HTR-8/SVneo (cell line): ENCODE results near the gene COL6A3.
"Not testable (repeated sequence)": the region's sequence is repeated elsewhere in the genome, so short reads cannot be mapped to it uniquely, and the experiment has no call there.

Source experiments
- DNase-seq: peaks from one replicate; pipeline ENCODE4 v3.0.0; 2011; ENCODE audit warnings: low spot score, mixed read lengths; ENCODE audit not compliant: insufficient read length
- FAIRE-seq: peaks from 2 replicates; lab custom pipeline; 2011; peaks lifted over from hg19 to GRCh38; lab: Jason Lieb, UNC

COL6A3 gene

DNA sequence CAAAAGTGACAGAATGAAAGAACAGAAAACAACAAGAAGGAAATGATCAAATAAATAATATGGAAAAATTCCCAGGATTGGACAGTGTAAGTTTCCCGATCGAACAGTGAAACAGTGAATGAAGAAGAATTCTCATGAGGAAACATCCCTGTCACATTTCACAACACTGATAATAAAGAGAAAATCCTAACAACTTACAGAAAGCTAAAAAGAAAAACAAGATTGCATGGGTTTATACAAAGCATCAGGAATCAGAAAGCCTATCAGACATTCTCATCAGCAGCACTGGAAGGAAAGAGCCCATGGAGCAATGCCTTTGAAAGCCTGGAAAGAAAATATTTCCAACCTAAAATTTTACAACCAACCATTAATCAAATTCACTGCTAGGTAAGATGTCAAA, 9.9 kb upstream of the COL6A3 start:
- FAIRE-seq (no peak), DNase-seq (no peak)

GRCh38 chr2:237422309-237422708, 8.3 kb upstream of the COL6A3 start:
- FAIRE-seq, result no peak
- no peak for DNase-seq

- FAIRE-seq (no peak), DNase-seq (peak; percentile 81)
These were observed 7.7 kb upstream of the COL6A3 start for GRCh38 chr2:237421542-237422116.

- DNase-seq, result no peak
- no peak for FAIRE-seq
These were observed 4.3 kb upstream of the COL6A3 start for GRCh38 chr2:237418300-237418699.

DNA sequence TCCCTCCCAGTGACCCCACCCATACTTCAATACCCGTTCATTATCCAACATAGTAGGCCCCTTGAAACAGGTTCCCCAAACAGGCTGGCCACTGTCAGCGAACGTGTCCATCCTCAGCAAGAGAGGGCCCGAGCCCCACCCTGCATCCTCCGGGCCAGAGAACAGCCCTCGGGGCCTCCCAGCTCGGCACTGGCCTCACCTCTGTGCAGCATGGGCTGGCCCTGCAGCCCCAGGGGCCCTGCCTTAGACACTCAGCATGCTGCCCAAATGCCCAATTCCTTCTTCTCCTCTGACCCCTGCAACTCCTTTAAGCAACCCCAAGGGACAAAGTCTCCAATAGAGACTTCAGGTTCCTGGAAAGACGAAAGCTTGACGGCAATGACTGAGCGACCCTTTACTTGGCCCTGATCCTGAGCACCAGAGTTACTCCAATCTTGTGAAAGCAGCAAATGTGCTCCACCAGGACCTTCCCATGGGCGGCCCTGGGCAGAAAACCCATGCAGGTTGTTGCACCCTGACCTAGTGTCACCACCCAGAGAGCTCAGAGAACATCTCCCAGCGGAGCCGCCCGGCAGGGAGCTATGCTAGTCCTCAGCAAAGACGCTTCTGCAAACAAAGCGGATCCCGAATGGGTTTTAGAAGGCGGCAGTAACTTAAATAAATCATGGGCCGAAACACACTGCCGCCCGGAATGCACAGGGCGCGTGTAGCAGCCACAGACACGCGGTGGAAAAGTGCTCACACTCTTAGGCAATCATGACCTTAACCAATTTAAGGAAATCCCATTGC, 782 bp downstream of the COL6A3 start:
- no peak for DNase-seq
- no peak for FAIRE-seq

DNA sequence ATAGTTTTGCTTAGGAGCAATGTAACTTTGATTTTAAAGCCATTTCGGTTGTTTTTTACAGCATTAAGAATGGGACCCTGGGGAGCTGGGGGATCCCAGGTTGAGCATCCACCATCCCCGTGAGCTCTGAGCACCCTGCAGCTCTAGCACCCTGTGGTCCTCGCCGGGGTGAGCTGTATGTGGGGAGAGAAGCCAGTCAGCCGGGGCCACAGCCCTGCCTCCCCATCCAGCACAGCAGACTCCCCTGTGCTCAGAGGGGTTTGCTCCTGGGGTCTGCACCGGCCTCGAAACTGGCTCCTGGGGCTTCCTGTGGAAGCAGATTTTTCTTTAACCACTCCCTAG, 1.3 kb downstream of the COL6A3 start:
- no peak for FAIRE-seq
- no peak for DNase-seq

DNA sequence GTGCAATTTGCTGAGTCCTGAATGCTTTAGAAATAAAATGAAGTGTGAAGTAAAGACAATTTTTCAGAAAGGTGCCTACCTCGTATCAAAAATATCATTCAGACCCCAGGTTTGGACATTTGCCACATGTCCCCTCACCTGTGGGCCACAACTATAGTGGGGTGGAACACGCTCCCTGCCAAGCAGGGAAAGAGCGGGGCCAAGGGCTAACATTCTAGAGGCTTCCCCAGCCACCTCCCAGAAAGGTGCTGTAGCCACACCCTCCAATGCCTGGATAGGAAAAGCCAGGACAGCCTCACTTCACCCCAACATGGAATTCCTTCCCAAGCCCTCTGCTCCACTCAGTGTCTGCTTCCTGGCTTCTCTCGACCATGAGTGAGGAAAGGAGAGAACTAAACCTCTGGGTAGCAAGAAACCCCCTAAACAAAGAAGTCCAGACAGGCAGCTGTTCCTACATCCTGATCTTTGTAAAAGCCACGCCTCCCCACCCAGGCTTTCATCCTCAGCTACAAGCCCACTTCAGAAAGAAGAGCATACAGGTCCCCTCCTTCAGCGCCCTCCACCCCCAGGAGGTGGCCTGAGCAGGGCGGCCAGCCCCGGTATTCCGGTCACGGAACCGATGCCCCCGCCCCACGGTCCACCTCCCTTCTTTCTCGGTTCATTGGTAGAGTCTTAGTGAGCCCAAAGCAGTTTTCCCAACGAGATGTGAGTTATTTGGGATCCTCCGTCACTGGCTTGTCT, 2.1 kb downstream of the COL6A3 start:
- DNase-seq (no peak), FAIRE-seq (no peak)

GRCh38 chr2:237411092-237411601, 2.8 kb downstream of the COL6A3 start:
- DNase-seq, result no peak
- FAIRE-seq, result no peak

DNA sequence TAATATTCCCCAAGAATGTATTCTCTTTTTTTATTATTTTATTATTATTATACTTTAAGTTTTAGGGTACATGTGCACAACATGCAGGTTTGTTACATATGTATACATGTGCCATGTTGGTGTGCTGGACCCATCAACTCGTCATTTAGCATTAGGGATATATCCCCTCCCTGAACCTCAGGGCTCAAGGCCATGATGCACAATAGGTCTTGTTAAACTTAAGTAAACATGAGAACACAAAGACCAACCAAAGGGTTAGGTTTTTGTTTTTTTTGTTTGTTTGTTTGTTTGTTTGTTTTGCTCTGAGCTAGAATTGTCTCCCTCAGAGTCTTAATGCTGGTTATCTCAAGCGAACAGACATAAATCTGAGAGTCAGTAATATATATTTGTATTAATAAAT, 4.7 kb downstream of the COL6A3 start:
- not testable (repeated sequence) for DNase-seq, FAIRE-seq

GRCh38 chr2:237408335-237409000, 5.5 kb downstream of the COL6A3 start:
- FAIRE-seq (no peak), DNase-seq (no peak)

GRCh38 chr2:237407700-237408099, 6.3 kb downstream of the COL6A3 start:
- FAIRE-seq, result no peak

GRCh38 chr2:237406371-237406895, 7.5 kb downstream of the COL6A3 start:
- no peak for FAIRE-seq
- no peak for DNase-seq

More at GRCh38 chr2:237407700-237408099, 6.3 kb downstream of the COL6A3 start:
- no peak for DNase-seq

- FAIRE-seq, result no peak
These were observed 8.4 kb downstream of the COL6A3 start for GRCh38 chr2:237405605-237406004.

GRCh38 chr2:237405006-237405559, 8.9 kb downstream of the COL6A3 start:
- FAIRE-seq, result no peak

More at GRCh38 chr2:237405605-237406004, 8.4 kb downstream of the COL6A3 start:
- no peak for DNase-seq

GRCh38 chr2:237404413-237404812, 9.6 kb downstream of the COL6A3 start:
- FAIRE-seq (no peak), DNase-seq (no peak)

More at GRCh38 chr2:237405006-237405559, 8.9 kb downstream of the COL6A3 start:
- DNase-seq, result no peak

GRCh38 chr2:237403024-237403882, 10.7 kb downstream of the COL6A3 start:
- DNase-seq (no peak), FAIRE-seq (no peak)

GRCh38 chr2:237400199-237400598, 13.8 kb downstream of the COL6A3 start:
- no peak for DNase-seq
- FAIRE-seq, result no peak

DNA sequence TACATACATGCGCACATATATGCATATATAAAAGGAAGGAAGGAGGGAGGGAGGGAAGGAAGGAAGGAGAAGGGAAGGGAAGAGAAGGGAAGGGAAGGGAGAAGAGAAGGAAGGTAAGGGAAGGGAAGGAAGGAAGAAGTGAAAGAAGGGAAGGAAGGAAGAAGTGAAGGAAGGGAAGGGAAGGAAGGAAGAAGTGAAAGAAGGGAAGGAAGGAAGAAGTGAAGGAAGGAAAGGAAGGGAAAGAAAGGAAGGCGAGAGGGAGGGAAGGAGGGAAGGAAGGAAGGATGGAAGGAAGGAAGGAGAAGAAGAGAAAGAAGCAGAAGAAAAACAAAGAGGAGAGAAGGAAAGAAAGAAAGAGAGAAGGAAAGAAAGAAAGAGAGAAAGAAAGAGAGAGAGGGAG, 16.9 kb downstream of the COL6A3 start:
- FAIRE-seq (no peak), DNase-seq (no peak)

GRCh38 chr2:237393523-237393922, 20.4 kb downstream of the COL6A3 start:
- no peak for FAIRE-seq
- DNase-seq, result no peak
